H1 (cell line): Measurements from ENCODE around the gene GADD45B. TPM values are rescaled to one million over a fixed set of nuclear protein-coding genes. Genes with fewer than 3 reads are reported as not detected.

Experiments used
- CTCF ChIA-PET: fragments of 300-600 bp; sonication (Branson Sonifier 250); formaldehyde crosslinking; loops from one replicate; lab custom pipeline; 2021; ENCODE audit not compliant: partially characterized antibody; lab: Charles Lee
- POLR2A ChIA-PET: fragments of 300-600 bp; sonication (Branson Sonifier 250); formaldehyde crosslinking; loops from one replicate; lab custom pipeline; 2021; ENCODE audit warnings: inconsistent platforms; ENCODE audit not compliant: partially characterized antibody; lab: Charles Lee
- DNase-seq, 2 experiments: peaks; one replicate each; pipeline versions ENCODE4 v3.0.0 to v3.0.0-alpha.2; 2010 to 2022; ENCODE audit warnings: low spot score in 2 of 2, low read depth in 1 of 2, mixed read lengths in 1 of 2
- FAIRE-seq: peaks from 2 replicates; lab custom pipeline; 2011; peaks lifted over from hg19 to GRCh38; lab: Jason Lieb, UNC
- H2AFZ ChIP-seq: 2 replicates; pipeline ENCODE4 v1.8.1; 2012; ENCODE audit warnings: low read length, inconsistent platforms
- H2AK5ac ChIP-seq: 2 replicates; pipeline ENCODE4 v1.6.1; 2013; ENCODE audit warnings: low read depth, low read length
- H2BK120ac ChIP-seq: replicated peaks from 2 replicates; pipeline ENCODE3; 2013; ENCODE audit warnings: low read depth, low read length, inconsistent platforms
- H2BK12ac ChIP-seq: 2 replicates; pipeline ENCODE4 v1.6.1; 2013; ENCODE audit warnings: low read depth, low read length
- H2BK15ac ChIP-seq: 2 replicates; pipeline ENCODE4 v1.6.1; 2013; ENCODE audit warnings: low read length
- H2BK20ac ChIP-seq: 2 replicates; pipeline ENCODE4 v1.6.1; 2013; ENCODE audit warnings: low read length
- H2BK5ac ChIP-seq: 2 replicates; pipeline ENCODE4 v1.6.1; 2013; ENCODE audit warnings: low read depth, low read length
- H3K14ac ChIP-seq: 2 replicates; pipeline ENCODE4 v1.6.1; 2013; ENCODE audit warnings: inconsistent platforms; ENCODE audit not compliant: insufficient read length
- H3K18ac ChIP-seq: 2 replicates; pipeline ENCODE4 v1.6.1; 2013; ENCODE audit warnings: low read length; ENCODE audit errors: extremely low read depth
- H3K23ac ChIP-seq: 2 replicates; pipeline ENCODE4 v1.6.1; 2013; ENCODE audit warnings: inconsistent platforms; ENCODE audit not compliant: insufficient read length
- H3K23me2 ChIP-seq: 2 replicates; pipeline ENCODE4 v1.6.1; 2013; ENCODE audit warnings: low read depth, low read length
- H3K27ac ChIP-seq: 2 replicates; pipeline ENCODE4 v1.6.1; 2011; ENCODE audit warnings: low read depth, low read length, inconsistent platforms
- H3K27me3 ChIP-seq, 4 experiments: replicated peaks in 1 of 4; 1 replicate in 1 of 4; 2 replicates in 3 of 4; pipeline versions ENCODE4 v1.6.1 to v1.8.1; 2011 to 2013; ENCODE audit warnings: low read length in 3 of 4, mild to moderate bottlenecking in 3 of 4, inconsistent platforms in 2 of 4, mixed read lengths in 2 of 4, moderate library complexity in 1 of 4; ENCODE audit not compliant: control insufficient read depth in 3 of 4, insufficient read depth in 3 of 4; ENCODE audit errors: extremely low read depth in 1 of 4
- H3K36me3 ChIP-seq, 4 experiments: 2 replicates each; pipeline versions ENCODE4 v1.6.1 to v1.8.1; 2011 to 2013; ENCODE audit warnings: mild to moderate bottlenecking in 4 of 4, low read length in 3 of 4, moderate library complexity in 2 of 4, control low read depth in 1 of 4, inconsistent platforms in 1 of 4; ENCODE audit not compliant: insufficient read depth in 4 of 4, control insufficient read depth in 2 of 4
- H3K4ac ChIP-seq: replicated peaks from 2 replicates; pipeline ENCODE3; 2013; ENCODE audit warnings: low read length, low read depth, mixed read lengths, inconsistent platforms; ENCODE audit not compliant: insufficient read length
- H3K4me1 ChIP-seq, 4 experiments: replicated peaks in 1 of 4; 1 replicate in 1 of 4; 2 replicates in 3 of 4; pipeline versions ENCODE4 v1.6.1 to v1.8.1; 2011 to 2013; ENCODE audit warnings: low read length in 3 of 4, inconsistent platforms in 2 of 4, mixed read lengths in 1 of 4; ENCODE audit not compliant: insufficient read depth in 4 of 4, control insufficient read depth in 3 of 4
- H3K4me2 ChIP-seq, 2 experiments: 2 replicates each; pipeline versions ENCODE4 v1.6.1 to v1.8.1; 2011 to 2013; ENCODE audit warnings: low read depth in 2 of 2, low read length in 2 of 2, control low read depth in 1 of 2, inconsistent platforms in 1 of 2, mild to moderate bottlenecking in 1 of 2; ENCODE audit not compliant: insufficient read depth in 1 of 2
- H3K4me3 ChIP-seq, 4 experiments: fragments of 200-600, 300-600 bp in 1 of 4; sonication (generic), shearing (Covaris generic), sonication (Bioruptor Twin) in 1 of 4; 2 replicates each; pipeline versions ENCODE4 v1.5.1 to v1.8.1; 2011 to 2016; ENCODE audit warnings: low read length in 4 of 4, low read depth in 3 of 4, control low read depth in 2 of 4, inconsistent platforms in 2 of 4, mild to moderate bottlenecking in 2 of 4, mixed read lengths in 1 of 4, moderate library complexity in 1 of 4; ENCODE audit not compliant: insufficient read depth in 2 of 4; ENCODE audit errors: extremely low read depth in 1 of 4
- H3K56ac ChIP-seq: replicated peaks from 2 replicates; pipeline ENCODE3; 2013; ENCODE audit warnings: low read depth, mild to moderate bottlenecking, mixed read lengths, low read length, inconsistent platforms; ENCODE audit not compliant: insufficient read length
- H3K79me1 ChIP-seq: 2 replicates; pipeline ENCODE4 v1.6.1; 2013; ENCODE audit warnings: low read depth, low read length, control low read depth
- H3K79me2 ChIP-seq, 2 experiments: 2 replicates each; pipeline versions ENCODE4 v1.6.1 to v1.8.1; 2012 to 2013; ENCODE audit warnings: low read length in 2 of 2, mild to moderate bottlenecking in 2 of 2, inconsistent platforms in 1 of 2; ENCODE audit not compliant: insufficient read depth in 2 of 2, control insufficient read depth in 1 of 2
- H3K9ac ChIP-seq, 4 experiments: replicated peaks in 1 of 4; 1 replicate in 1 of 4; 2 replicates in 3 of 4; pipeline versions ENCODE4 v1.6.1 to v1.8.1; 2011 to 2013; ENCODE audit warnings: low read depth in 3 of 4, low read length in 3 of 4, control low read depth in 2 of 4, mild to moderate bottlenecking in 2 of 4, moderate library complexity in 2 of 4, inconsistent platforms in 1 of 4; ENCODE audit errors: extremely low read depth in 1 of 4
- H3K9me3 ChIP-seq, 2 experiments: 2 replicates each; pipeline versions ENCODE4 v1.6.1 to v1.8.1; 2012 to 2013; ENCODE audit warnings: mild to moderate bottlenecking in 2 of 2, moderate library complexity in 2 of 2, control low read depth in 1 of 2, inconsistent platforms in 1 of 2, low read depth in 1 of 2, low read length in 1 of 2, mixed read lengths in 1 of 2; ENCODE audit not compliant: insufficient read depth in 2 of 2
- H4K20me1 ChIP-seq, 2 experiments: replicated peaks in 1 of 2; 2 replicates each; pipeline versions ENCODE3 to v1.8.1; 2011 to 2013; ENCODE audit warnings: inconsistent platforms in 2 of 2, low read length in 2 of 2, mild to moderate bottlenecking in 1 of 2; ENCODE audit not compliant: insufficient read depth in 2 of 2, control insufficient read depth in 1 of 2
- H4K5ac ChIP-seq: 2 replicates; pipeline ENCODE4 v1.6.1; 2013; ENCODE audit warnings: low read length, low read depth, mixed read lengths, inconsistent platforms; ENCODE audit not compliant: insufficient read length
- H4K8ac ChIP-seq: 2 replicates; pipeline ENCODE4 v1.8.0; 2013; ENCODE audit warnings: mild to moderate bottlenecking, moderate library complexity, low read length, inconsistent platforms; ENCODE audit not compliant: insufficient read depth; ENCODE audit errors: extremely low read depth
- H4K91ac ChIP-seq: replicated peaks from 2 replicates; pipeline ENCODE3; 2013; ENCODE audit warnings: low read length, mixed read lengths, inconsistent platforms; ENCODE audit not compliant: insufficient read length
- ATF2 ChIP-seq: IDR thresholded peaks from 2 replicates; pipeline ENCODE4 v1.6.1; 2012; ENCODE audit warnings: low read length, inconsistent platforms
- EGR1 ChIP-seq: IDR thresholded peaks from 2 replicates; pipeline ENCODE4 v1.6.1; 2011; ENCODE audit warnings: low read depth, low read length, borderline replicate concordance
- KDM4A ChIP-seq: IDR thresholded peaks from one replicate; pipeline ENCODE4 v1.7.1; 2012; ENCODE audit warnings: low read depth, mild to moderate bottlenecking, moderate library complexity, low read length, inconsistent platforms; ENCODE audit not compliant: severe bottlenecking
- KDM5A ChIP-seq: fragments of 200-600 bp; IDR thresholded peaks from 2 replicates; pipeline ENCODE4 v1.7.1; 2012; ENCODE audit warnings: mild to moderate bottlenecking, low read length, inconsistent platforms, mixed read lengths
- MAFK ChIP-seq: IDR thresholded peaks from 2 replicates; pipeline ENCODE4 v1.6.1; 2012; ENCODE audit warnings: low read depth, mild to moderate bottlenecking, improper control_type of control experiment, low read length
- NRF1 ChIP-seq: IDR thresholded peaks from 2 replicates; pipeline ENCODE4 v1.6.1; 2011; ENCODE audit warnings: mild to moderate bottlenecking, low read depth, low read length, improper control_type of control experiment
- PHF8 ChIP-seq: fragments of 200-600 bp; sonication (generic); conservative IDR thresholded peaks from 2 replicates; pipeline ENCODE4 v1.7.1; 2012; ENCODE audit warnings: low read depth, mild to moderate bottlenecking, inconsistent platforms, low read length, moderate library complexity
- RAD21 ChIP-seq, 2 experiments: IDR thresholded peaks in 1 of 2; conservative IDR thresholded peaks in 1 of 2; 2 replicates each; pipeline ENCODE4 v1.6.1; 2011; ENCODE audit warnings: low read depth in 2 of 2, low read length in 2 of 2, improper control_type of control experiment in 1 of 2, inconsistent platforms in 1 of 2, mild to moderate bottlenecking in 1 of 2, moderate library complexity in 1 of 2
- WGBS, 2 experiments: shearing (Covaris generic) in 1 of 2; methylation state at CpG; one replicate each; pipeline versions ENCODE4 v1.1.6 to v1.1.7; 2013 to 2015; ENCODE audit warnings: low lambda C conversion rate in 2 of 2, mixed read lengths in 2 of 2, inconsistent platforms in 1 of 2, low coverage in 1 of 2, missing lambda C conversion rate in 1 of 2; ENCODE audit not compliant: insufficient replicate concordance in 2 of 2, insufficient coverage in 1 of 2, insufficient read length in 1 of 2; ENCODE audit errors: extremely low coverage in 1 of 2, missing lambda C conversion rate in 1 of 2; 5-methylcytosine and 5-hydroxymethylcytosine counted together
- polyA plus RNA-seq, 7 experiments: library from polyadenylated mRNA; depleted of rRNA in 3 of 7; stranded (reverse) in 5 of 7; unstranded in 2 of 7; fragments of >200 nt in 5 of 7; fragments of 200-250 nt in 2 of 7; gene quantifications; 1 replicate in 5 of 7; 2 replicates in 1 of 7; 4 replicates in 1 of 7; pipeline versions ENCODE4 v1.2.1 to v1.2.3, GENCODE V29; 2011 to 2013; ENCODE audit warnings: missing spikeins in 2 of 7, mixed read lengths in 2 of 7
- total RNA-seq: library from RNA; stranded (reverse); fragmentation: NEBNext Ultra II Directional; extraction: Animal tissue kit (Norgen Biotek cat#: 25700); gene quantifications from 2 replicates; pipeline ENCODE4 v1.2.1, GENCODE V29; 2021
- TF ChIP-seq, protein P1 (sequence below): IDR thresholded peaks from 2 replicates; pipeline ENCODE4 v1.6.1; 2011; ENCODE audit warnings: low read length, improper control_type of control experiment

The GADD45B gene
- total and polyA plus RNA-seq, 2 of the 8 experiments (the other 6 are each of a cell fraction or from before 2014, with no cell fraction given): 7.4 to 11.4 TPM

DNA sequence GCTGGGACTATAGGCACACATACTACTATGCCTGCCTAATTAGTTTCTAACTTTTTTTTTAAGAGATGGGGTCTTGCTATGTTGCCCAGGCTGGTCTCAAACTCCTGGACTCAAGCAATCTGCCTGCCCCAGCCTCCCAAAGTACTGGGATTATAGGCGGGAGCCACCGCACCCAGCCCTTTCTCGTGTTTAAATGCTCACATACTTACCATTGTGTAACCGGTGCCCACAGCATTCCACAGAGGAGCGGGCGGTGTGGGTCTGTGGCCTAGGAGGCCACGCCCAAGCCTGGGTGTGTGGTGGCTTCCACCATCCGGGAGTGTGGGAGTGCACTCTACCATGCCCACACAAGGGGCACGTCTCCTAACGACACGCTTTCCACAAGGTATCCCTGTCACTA, 26.9 kb upstream of the GADD45B start:
- Histone ChIP-seq H3K27ac (no peak overlapping the region), H2BK20ac (no peak overlapping the region), H3K79me2 (peaks cover 13 to 79% of the 10 kb centered on the region in 2 experiments; a peak in 3 of 4 replicates), H4K20me1 (peaks cover 43 to 46% of the 10 kb centered on the region in 2 experiments), H3K79me1 (peaks cover 10% of the 10 kb centered on the region), H2AK5ac (no peak overlapping the region), H4K5ac (no peak overlapping the region), H2BK15ac (no peak overlapping the region), H3K27me3 (no peaks in the 10 kb centered on the region), H2BK12ac (no peak overlapping the region), H2BK5ac (no peak overlapping the region), H3K56ac (no peak overlapping the region), H2BK120ac (no peak overlapping the region), H2AFZ (no peak overlapping the region), H3K36me3 (peaks cover 0 to 8% (median 4%) of the 10 kb centered on the region in 4 experiments; a peak in 6 of 8 replicates), H4K91ac (no peak overlapping the region), H3K18ac (no peak overlapping the region), H3K23ac (no peak overlapping the region), H3K4me2 (no peak overlapping the region), H3K9ac (no peak overlapping the region), H3K9me3 (no peaks in the 10 kb centered on the region), H3K23me2 (no peaks in the 10 kb centered on the region), H3K4me3 (no peak overlapping the region), H3K4me1 (peaks cover 0 to 7% (median under 1%) of the 10 kb centered on the region in 4 experiments; a peak in 2 of 7 replicates), H4K8ac (no peak overlapping the region), H3K14ac (no peak overlapping the region), H3K4ac (no peak overlapping the region)
- CTCF ChIA-PET: interaction anchor here (0.7 to 1.8 kb wide), 3 partner anchors 13 to 1809 kb away, joined by 3 to 5 read pairs (median 3); no protein-coding TSS in a partner anchor
- 95% methylated on average over 11 of the region's 11 CpGs; no CpG with 5 or more reads in 1 of the 2 experiments for WGBS, 2 experiments
- POLR2A ChIA-PET: interaction anchor here (1.5 to 9.5 kb wide), 2 partner anchors 22 to 29 kb away, joined by 4 to 84 read pairs; partner anchors contain the start of gene TIMM13
- TF ChIP-seq, protein P1, sequence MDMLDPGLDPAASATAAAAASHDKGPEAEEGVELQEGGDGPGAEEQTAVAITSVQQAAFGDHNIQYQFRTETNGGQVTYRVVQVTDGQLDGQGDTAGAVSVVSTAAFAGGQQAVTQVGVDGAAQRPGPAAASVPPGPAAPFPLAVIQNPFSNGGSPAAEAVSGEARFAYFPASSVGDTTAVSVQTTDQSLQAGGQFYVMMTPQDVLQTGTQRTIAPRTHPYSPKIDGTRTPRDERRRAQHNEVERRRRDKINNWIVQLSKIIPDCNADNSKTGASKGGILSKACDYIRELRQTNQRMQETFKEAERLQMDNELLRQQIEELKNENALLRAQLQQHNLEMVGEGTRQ: no peak
- TF ChIP-seq MAFK: no peak
- TF ChIP-seq KDM4A: no peak
- TF ChIP-seq NRF1: no peak
- no peak for TF ChIP-seq PHF8
- TF ChIP-seq EGR1: no peak
- TF ChIP-seq RAD21 (IDR thresholded peaks at IDR 0.05 in 1 of 2, conservative IDR thresholded peaks at IDR 0.05 in 1 of 2; ENCODE audit: low read depth in 2 of 2, low read length in 2 of 2): no peak
- TF ChIP-seq KDM5A: no peak
- no peak for TF ChIP-seq ATF2
- DNase-seq: no peak
- no peak for FAIRE-seq
